SU-DHL-6 (cell line): ENCODE measurements around the gene MLEC.

Source experiments
- H2AFZ ChIP-seq: fragments of 200-600 bp; sonication (generic); 2 replicates; pipeline ENCODE4 v1.6.1; 2014; ENCODE audit warnings: low read depth, mild to moderate bottlenecking, moderate library complexity, mixed read lengths, antibody characterized with exemption, low read length; ENCODE audit not compliant: severe bottlenecking
- H3F3A ChIP-seq: fragments of 200-600 bp; shearing (Covaris generic); 2 replicates; pipeline ENCODE4 v1.6.0; 2016; ENCODE audit warnings: antibody characterized with exemption, mild to moderate bottlenecking; ENCODE audit not compliant: insufficient read depth
- H3K27ac ChIP-seq: fragments of 200-600 bp; sonication (generic); 2 replicates; pipeline ENCODE4 v1.5.1; 2016; ENCODE audit warnings: low read depth, mild to moderate bottlenecking, low read length, moderate library complexity, mixed read lengths
- H3K27me3 ChIP-seq: fragments of 200-600 bp; sonication (generic), shearing (Covaris generic); 2 replicates; pipeline ENCODE4 v1.6.0; 2014; ENCODE audit warnings: mild to moderate bottlenecking, low read length
- H3K36me3 ChIP-seq: fragments of 200-600 bp; sonication (generic); 2 replicates; pipeline ENCODE4 v1.6.1; 2014; ENCODE audit warnings: mild to moderate bottlenecking, low read length, mixed read lengths
- H3K4me2 ChIP-seq: fragments of 300-600, 200-600 bp; shearing (Covaris generic), sonication (generic); 2 replicates; pipeline ENCODE4 v1.6.0; 2014; ENCODE audit warnings: low read length, low read depth, mild to moderate bottlenecking; ENCODE audit not compliant: poor library complexity, severe bottlenecking
- H3K4me3 ChIP-seq: fragments of 200-600 bp; sonication (generic); 2 replicates; pipeline ENCODE4 v1.5.1; 2014; ENCODE audit warnings: antibody characterized with exemption, low read length, mild to moderate bottlenecking, mixed read lengths; ENCODE audit not compliant: insufficient read depth, poor library complexity, severe bottlenecking
- H3K79me2 ChIP-seq: fragments of 200-600 bp; sonication (generic); 2 replicates; pipeline ENCODE4 v1.6.1; 2014; ENCODE audit warnings: mild to moderate bottlenecking, low read length, moderate library complexity; ENCODE audit not compliant: insufficient read depth
- H3K9ac ChIP-seq: fragments of 200-600 bp; sonication (generic); 2 replicates; pipeline ENCODE4 v1.7.0; 2014; ENCODE audit warnings: mild to moderate bottlenecking, low read length
- H3K9me2 ChIP-seq: fragments of 200-600 bp; sonication (generic); replicated peaks from 2 replicates; pipeline ENCODE4 v1.6.1; 2014; ENCODE audit warnings: low read length; ENCODE audit not compliant: insufficient read depth
- H3K9me3 ChIP-seq: fragments of 200-600 bp; sonication (generic); 2 replicates; pipeline ENCODE4 v1.6.1; 2014; ENCODE audit warnings: low read length, mixed read lengths; ENCODE audit not compliant: insufficient read depth
- H4K20me1 ChIP-seq: fragments of 200-600 bp; sonication (generic); 2 replicates; pipeline ENCODE4 v1.6.1; 2014; ENCODE audit warnings: low read depth, mild to moderate bottlenecking, antibody characterized with exemption, low read length, moderate library complexity, mixed read lengths
- CTCF ChIP-seq: fragments of 200-600 bp; sonication (generic); IDR thresholded peaks from one replicate; pipeline ENCODE4 v1.5.1; 2017; ENCODE audit warnings: antibody characterized with exemption, mild to moderate bottlenecking, low read length, moderate library complexity; ENCODE audit not compliant: insufficient read depth, poor library complexity, severe bottlenecking
- EZH2phosphoT487 ChIP-seq: fragments of 200-600 bp; sonication (generic), shearing (Covaris generic); conservative IDR thresholded peaks from 2 replicates; pipeline ENCODE4 v1.6.1; 2018; ENCODE audit warnings: mild to moderate bottlenecking, antibody characterized with exemption, low read length, moderate library complexity, mixed read lengths

The MLEC gene

GRCh38 chr12:120678572-120678971 is 8.4 kb upstream of the MLEC start:
- Histone ChIP-seq H3K27me3 (no peaks in the 10 kb centered on the region), H3K9ac (no peak overlapping the region), H3K4me2 (peak overlapping the region; percentile 14), H3K4me3 (no peak overlapping the region), H3K36me3 (no peaks in the 10 kb centered on the region), H3K9me3 (no peaks in the 10 kb centered on the region), H2AFZ (peak overlapping the region; percentile 15), H4K20me1 (no peaks in the 10 kb centered on the region), H3F3A (peaks cover 5% of the 10 kb centered on the region; the same call in 1 of the 2 replicates), H3K79me2 (no peaks in the 10 kb centered on the region), H3K9me2 (no peaks in the 10 kb centered on the region), H3K27ac (no peak overlapping the region)
- TF ChIP-seq CTCF (no peak), EZH2phosphoT487 (no peak)

GRCh38 chr12:120680165-120680738 is 6.7 kb upstream of the MLEC start:
- H3K4me2 ChIP-seq: no peak overlapping the region
- no peaks in the 10 kb centered on the region for H3K79me2 ChIP-seq
- H3K9ac ChIP-seq: no peak overlapping the region
- no peaks in the 10 kb centered on the region for H3K27me3 ChIP-seq
- no peaks in the 10 kb centered on the region for H3K36me3 ChIP-seq
- H3K9me2 ChIP-seq: no peaks in the 10 kb centered on the region
- peaks cover 15% of the 10 kb centered on the region for H3F3A ChIP-seq
- no peak for TF ChIP-seq EZH2phosphoT487
- TF ChIP-seq CTCF: no peak
- no peak overlapping the region for H2AFZ ChIP-seq
- no peak overlapping the region for H3K27ac ChIP-seq
- H3K9me3 ChIP-seq: no peaks in the 10 kb centered on the region
- no peaks in the 10 kb centered on the region for H4K20me1 ChIP-seq
- no peak overlapping the region for H3K4me3 ChIP-seq

- no peaks in the 10 kb centered on the region for H3K9me2 ChIP-seq
- H3K27ac ChIP-seq: peak overlapping the region; percentile 93
- H3K79me2 ChIP-seq: peaks cover 25% of the 10 kb centered on the region
- no peaks in the 10 kb centered on the region for H3K36me3 ChIP-seq
- TF ChIP-seq CTCF: no peak
- no peak for TF ChIP-seq EZH2phosphoT487
- peaks cover 23% of the 10 kb centered on the region for H3F3A ChIP-seq
- no peaks in the 10 kb centered on the region for H3K9me3 ChIP-seq
- no peaks in the 10 kb centered on the region for H4K20me1 ChIP-seq
- H3K4me3 ChIP-seq: no peak overlapping the region
- peak overlapping the region; percentile 33 for H3K9ac ChIP-seq
- no peaks in the 10 kb centered on the region for H3K27me3 ChIP-seq
- peak overlapping the region; percentile 52 for H2AFZ ChIP-seq
- peak overlapping the region; percentile 39 for H3K4me2 ChIP-seq
Observed at GRCh38 chr12:120684523-120684932, 2.4 kb upstream of the MLEC start.
